GM18909 (cell line): ENCODE results near the gene TMEM135.

Experiments used
- ATAC-seq: cut with Tn5 transposase; IDR thresholded peaks from one replicate; pipeline ENCODE4 v1.9.1; 2021; ENCODE audit warnings: mild to moderate bottlenecking; ENCODE audit not compliant: unreplicated experiment, poor library complexity

TMEM135 gene

GRCh38 chr11:87372065-87372464 is 334.3 kb downstream of the TMEM135 start:
- no peak for ATAC-seq
